Measurements from ENCODE around the gene ZHX3. TPM values are rescaled to one million over a fixed set of nuclear protein-coding genes. Genes with fewer than 3 reads are reported as not detected.

The ZHX3 gene
- total RNA-seq, 2 experiments from 2014 or later = 12.8 to 15.4 TPM

DNA sequence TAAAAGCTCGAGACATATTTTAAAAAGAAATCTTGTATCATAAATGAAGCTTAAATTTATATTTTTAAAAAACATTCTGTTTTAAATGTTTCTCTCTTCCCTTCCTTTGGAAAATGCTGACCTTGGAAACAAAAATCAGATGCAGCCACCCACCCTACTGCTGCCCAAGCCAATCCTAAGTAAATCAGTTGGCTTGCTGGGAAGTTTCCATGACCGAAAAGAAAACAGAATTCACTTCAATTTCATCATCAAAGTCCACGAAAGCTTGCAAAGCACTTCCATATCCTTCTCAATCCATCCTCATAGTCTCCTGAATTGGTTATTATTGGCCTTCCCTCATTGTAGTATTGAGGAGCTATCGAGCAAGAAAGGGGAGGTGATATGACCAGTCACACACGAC, 100.1 kb downstream of the ZHX3 start:
- Mint-ChIP-seq H3K27me3 (no peaks in the 10 kb centered on the region), H3K27ac (no peak overlapping the region), H3K36me3 (ENCODE audit: low read depth) (no peaks in the 10 kb centered on the region), H3K4me3 (no peak overlapping the region), H3K9me3 (ENCODE audit: low read depth) (no peaks in the 10 kb centered on the region), H3K4me1 (peaks cover 6% of the 10 kb centered on the region)
- intact Hi-C loops (cut with DNase I, micrococcal nuclease) = no loop called here
- ATAC-seq (no peak), DNase-seq (no peak)
- ChIA-PET POLR2A (no interaction called here), CTCF (no interaction called here)

DNA sequence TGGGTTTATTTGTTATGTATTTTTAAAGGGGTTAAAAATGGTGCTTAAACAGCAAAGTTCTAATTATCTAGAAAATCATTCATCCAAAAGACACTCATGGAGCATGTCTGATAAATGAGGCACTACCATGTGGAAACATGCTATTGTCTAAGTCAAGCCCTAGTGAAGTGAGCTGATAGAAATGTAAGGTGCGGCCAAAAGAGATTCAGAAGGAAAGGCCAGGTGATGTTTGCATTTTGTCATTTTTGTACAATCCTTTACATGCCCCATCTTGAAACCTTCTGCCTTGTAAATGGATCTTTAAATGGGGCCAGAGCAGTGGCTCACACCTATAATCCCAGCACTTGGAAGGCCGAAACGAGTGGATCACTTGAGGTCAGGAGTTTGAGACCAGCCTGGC, 102.9 kb downstream of the ZHX3 start:
- POLR2A ChIA-PET = no interaction called here
- H3K36me3 Mint-ChIP-seq (ENCODE audit: low read depth) = no peaks in the 10 kb centered on the region
- no peak overlapping the region for H3K27ac Mint-ChIP-seq
- no peaks in the 10 kb centered on the region for H3K27me3 Mint-ChIP-seq
- peaks cover 8% of the 10 kb centered on the region for H3K4me1 Mint-ChIP-seq
- ATAC-seq (no peak), DNase-seq (no peak)
- H3K9me3 Mint-ChIP-seq (ENCODE audit: low read depth) = no peaks in the 10 kb centered on the region
- H3K4me3 Mint-ChIP-seq = no peak overlapping the region
- intact Hi-C loops (cut with DNase I, micrococcal nuclease) = no loop called here
- CTCF ChIA-PET = interaction anchor here (0.6 to 1.2 kb wide), 3 partner anchors 14 to 119 kb away, joined by 3 read pairs; no protein-coding TSS in a partner anchor

DNA sequence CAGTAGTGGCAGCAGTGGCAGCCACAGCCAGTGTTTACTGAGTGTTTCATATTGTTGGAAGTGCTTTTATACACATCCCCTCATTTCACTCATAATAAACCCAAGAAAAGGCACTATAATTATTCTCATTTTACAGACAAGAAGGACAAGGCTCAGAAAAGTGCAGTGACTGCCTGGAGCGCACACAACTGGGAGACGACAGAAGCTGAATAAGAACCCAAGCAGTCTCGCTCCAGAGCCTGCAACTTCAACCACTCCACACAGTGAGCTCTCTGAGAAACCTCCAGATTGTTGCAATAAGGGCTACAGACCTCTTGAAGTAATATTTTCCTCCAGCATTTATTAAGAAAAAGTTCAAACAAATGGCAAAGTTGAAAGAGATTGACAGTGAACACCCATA, 103.3 kb downstream of the ZHX3 start:
- ATAC-seq = no peak
- intact Hi-C loops (cut with DNase I, micrococcal nuclease) = no loop called here
- no peaks in the 10 kb centered on the region for H3K36me3 Mint-ChIP-seq (ENCODE audit: low read depth)
- no peak overlapping the region for H3K27ac Mint-ChIP-seq
- ChIA-PET CTCF (interaction anchor here (0.6 to 1.2 kb wide), 3 partner anchors 13 to 119 kb away, joined by 3 read pairs; no protein-coding TSS in a partner anchor), POLR2A (no interaction called here)
- no peak overlapping the region for H3K4me3 Mint-ChIP-seq
- H3K4me1 Mint-ChIP-seq = peaks cover 8% of the 10 kb centered on the region
- no peaks in the 10 kb centered on the region for H3K9me3 Mint-ChIP-seq (ENCODE audit: low read depth)
- DNase-seq = no peak
- H3K27me3 Mint-ChIP-seq = no peaks in the 10 kb centered on the region

DNA sequence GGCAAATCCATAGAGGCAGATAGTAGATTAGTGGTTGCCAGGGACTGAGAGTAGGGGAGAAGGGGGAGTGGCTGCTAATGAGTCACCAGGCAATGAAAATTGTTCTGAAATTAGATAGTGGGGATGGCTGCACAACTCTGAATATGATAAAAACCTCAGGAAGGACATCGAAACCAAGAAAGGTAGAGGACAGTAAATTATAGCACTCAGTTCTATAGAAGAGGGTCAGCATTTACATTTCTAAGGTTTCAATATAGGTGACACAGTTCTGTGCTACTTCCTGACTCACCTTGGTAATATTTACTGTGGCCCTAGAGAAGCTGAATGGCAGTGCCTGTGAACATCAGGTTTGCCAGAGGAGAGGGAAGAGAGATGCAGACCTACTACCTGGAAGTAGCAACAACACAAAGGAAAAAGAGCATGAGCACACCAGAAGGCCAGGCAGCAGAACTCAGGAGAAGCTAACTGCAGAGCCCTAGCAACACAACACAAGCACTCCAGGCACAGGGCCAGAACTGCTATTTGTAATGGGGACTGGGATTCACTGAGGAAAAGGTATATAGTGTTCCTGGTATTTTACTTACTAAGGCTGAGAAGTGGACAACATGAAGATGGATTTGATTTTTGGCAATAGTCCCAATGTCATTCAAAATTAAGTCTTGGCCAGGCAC, 104.2 kb downstream of the ZHX3 start:
- no peaks in the 10 kb centered on the region for H3K9me3 Mint-ChIP-seq (ENCODE audit: low read depth)
- DNase-seq = no peak
- H3K27ac Mint-ChIP-seq = no peak overlapping the region
- intact Hi-C loops (cut with DNase I, micrococcal nuclease) = no loop called here
- CTCF ChIA-PET = interaction anchor here (0.7 kb wide), 1 partner anchor 79 kb away, joined by 3 read pairs; no protein-coding TSS in a partner anchor
- H3K36me3 Mint-ChIP-seq (ENCODE audit: low read depth) = no peaks in the 10 kb centered on the region
- H3K4me1 Mint-ChIP-seq = peaks cover 8% of the 10 kb centered on the region
- ATAC-seq = no peak
- no peak overlapping the region for H3K4me3 Mint-ChIP-seq
- POLR2A ChIA-PET = no interaction called here
- H3K27me3 Mint-ChIP-seq = no peaks in the 10 kb centered on the region

DNA sequence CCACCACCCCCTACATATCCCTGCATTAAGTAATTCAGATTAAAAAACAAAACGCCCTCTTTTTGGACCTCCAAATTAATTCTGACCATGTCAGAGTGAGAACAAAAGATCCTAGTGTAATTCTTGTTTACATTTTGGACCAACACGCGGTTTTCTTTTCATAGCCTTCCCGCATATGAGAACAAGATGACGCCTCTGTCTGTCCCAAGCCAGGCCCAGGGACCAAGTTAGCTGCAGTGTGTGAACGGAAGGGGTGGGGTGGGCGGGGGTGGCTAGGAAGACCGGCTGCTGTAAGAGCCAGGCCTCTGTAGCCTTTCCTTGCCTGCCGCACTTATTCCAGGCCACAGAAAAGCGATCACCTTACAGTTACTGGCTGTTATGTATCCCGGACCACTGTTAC, 112.2 kb downstream of the ZHX3 start:
- intact Hi-C loops (cut with DNase I, micrococcal nuclease) = no loop called here
- Mint-ChIP-seq H3K27me3 (no peaks in the 10 kb centered on the region), H3K36me3 (ENCODE audit: low read depth) (peaks cover 16% of the 10 kb centered on the region), H3K4me1 (no peaks in the 10 kb centered on the region), H3K9me3 (ENCODE audit: low read depth) (no peaks in the 10 kb centered on the region), H3K27ac (no peak overlapping the region), H3K4me3 (no peak overlapping the region)
- DNase-seq (no peak), ATAC-seq (no peak)
- ChIA-PET CTCF (no interaction called here), POLR2A (no interaction called here)

DNA sequence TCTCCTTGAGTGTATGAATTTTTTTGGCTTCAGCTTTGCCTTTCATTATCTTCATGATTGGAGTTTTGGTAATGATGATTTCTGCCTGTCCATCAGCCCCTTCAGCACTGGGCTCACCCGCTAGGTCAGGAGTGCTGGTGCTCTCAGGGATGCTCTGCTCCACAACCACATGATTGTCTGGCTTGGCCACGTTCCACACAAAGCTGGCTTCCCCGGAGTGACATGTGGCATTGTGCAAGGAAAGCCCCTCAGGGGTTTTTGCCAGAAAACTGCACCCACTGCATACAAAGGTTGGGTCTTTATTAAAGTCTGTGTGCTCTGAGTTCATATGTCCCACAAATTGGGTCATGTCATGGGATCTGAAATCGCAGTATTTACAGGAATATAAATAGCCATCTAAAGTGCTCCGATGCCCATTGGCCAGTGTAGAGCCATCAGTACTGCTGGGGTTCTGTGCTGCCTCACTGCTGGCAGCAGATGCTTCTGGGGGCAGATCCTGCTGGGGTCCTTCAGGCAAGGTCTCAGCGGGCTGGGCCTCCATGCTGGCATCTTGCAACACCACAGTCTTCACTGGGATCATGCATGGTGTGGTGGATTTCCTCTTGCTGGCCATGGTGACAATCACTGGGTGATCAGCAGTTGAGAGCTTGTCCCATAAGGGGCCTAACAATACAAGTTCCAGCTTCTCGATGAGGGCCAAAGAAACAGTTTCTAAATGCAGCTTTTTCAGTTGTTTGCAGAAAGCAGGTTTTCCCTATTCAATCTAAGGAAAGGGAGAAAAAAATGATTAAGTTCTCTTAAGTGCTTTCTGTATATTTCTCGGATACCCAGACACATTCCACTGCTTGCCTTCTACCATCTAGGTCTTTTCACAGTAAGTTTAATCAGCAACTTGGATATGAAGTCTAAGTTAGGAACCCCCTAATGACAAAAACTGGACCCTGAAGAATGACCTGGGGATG, 112.9 kb downstream of the ZHX3 start:
- no peaks in the 10 kb centered on the region for H3K9me3 Mint-ChIP-seq (ENCODE audit: low read depth)
- no peak for DNase-seq
- peaks cover 19% of the 10 kb centered on the region for H3K36me3 Mint-ChIP-seq (ENCODE audit: low read depth)
- no peaks in the 10 kb centered on the region for H3K27me3 Mint-ChIP-seq
- ChIA-PET CTCF (no interaction called here), POLR2A (interaction anchor here (0.6 kb wide), 1 partner anchor 56 kb away, joined by 4 read pairs; no protein-coding TSS in a partner anchor)
- no peak overlapping the region for H3K27ac Mint-ChIP-seq
- ATAC-seq = no peak
- no peak overlapping the region for H3K4me3 Mint-ChIP-seq
- H3K4me1 Mint-ChIP-seq = no peaks in the 10 kb centered on the region
- intact Hi-C loops (cut with DNase I, micrococcal nuclease) = no loop called here

DNA sequence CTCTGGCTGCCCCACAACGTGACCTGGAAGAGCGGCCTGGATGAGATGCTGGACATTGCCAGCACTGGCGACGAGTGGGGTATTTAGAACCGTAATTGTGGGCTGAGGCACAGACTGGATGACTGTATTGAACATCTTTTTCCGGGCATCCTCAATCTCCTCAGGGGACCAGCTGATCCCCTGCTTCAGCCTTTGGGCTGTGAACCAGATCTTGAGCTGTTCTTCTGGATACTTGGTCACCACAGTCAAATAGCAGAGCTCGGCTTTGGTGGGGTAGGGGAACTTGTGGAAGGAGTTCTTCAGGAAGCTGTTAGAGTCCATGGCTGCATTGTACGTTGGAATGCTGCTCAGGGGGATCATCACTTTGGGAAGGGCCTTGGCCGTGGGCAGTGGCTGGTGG, 113.9 kb downstream of the ZHX3 start:
- no peak overlapping the region for H3K27ac Mint-ChIP-seq
- intact Hi-C loops (cut with DNase I, micrococcal nuclease) = no loop called here
- CTCF ChIA-PET = interaction anchor here (1.0 kb wide), 1 partner anchor 31 kb away, joined by 3 read pairs; no protein-coding TSS in a partner anchor

DNA sequence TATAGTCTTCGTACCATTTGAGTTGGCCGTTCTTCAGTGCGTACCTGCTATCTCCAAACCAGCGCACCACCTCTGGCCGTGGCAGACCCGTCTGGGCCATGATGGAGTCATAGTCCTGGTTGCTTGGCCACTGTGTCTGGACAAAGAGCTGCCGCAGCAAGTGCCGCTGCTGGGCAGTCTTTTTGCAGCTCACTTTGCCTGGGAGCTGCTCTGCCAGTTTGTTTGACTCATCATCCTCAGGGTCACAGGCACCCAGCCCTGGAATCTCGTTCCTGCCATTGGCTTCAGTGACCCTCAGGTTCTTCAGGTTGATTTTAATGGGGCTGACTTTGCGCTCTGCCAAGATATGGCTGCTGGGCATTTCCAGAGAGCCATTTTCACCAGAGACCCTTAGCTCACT, 115.1 kb downstream of the ZHX3 start:
- DNase-seq (no peak), ATAC-seq (no peak)
- no peak overlapping the region for H3K4me3 Mint-ChIP-seq
- H3K4me1 Mint-ChIP-seq = no peaks in the 10 kb centered on the region
- H3K27me3 Mint-ChIP-seq = no peaks in the 10 kb centered on the region
- intact Hi-C loops (cut with DNase I, micrococcal nuclease) = no loop called here
- peaks cover 27% of the 10 kb centered on the region for H3K36me3 Mint-ChIP-seq (ENCODE audit: low read depth)
- POLR2A ChIA-PET = no interaction called here
- H3K9me3 Mint-ChIP-seq (ENCODE audit: low read depth) = peaks cover 8% of the 10 kb centered on the region
- CTCF ChIA-PET = interaction anchor here (1.1 kb wide), 1 partner anchor 212 kb away, joined by 3 read pairs; no protein-coding TSS in a partner anchor
- H3K27ac Mint-ChIP-seq = no peak overlapping the region

More for the DNA sequence above, 113.9 kb downstream of the ZHX3 start:
- Mint-ChIP-seq H3K27me3 (no peaks in the 10 kb centered on the region), H3K9me3 (ENCODE audit: low read depth) (peaks cover 7% of the 10 kb centered on the region), H3K4me1 (no peaks in the 10 kb centered on the region), H3K4me3 (no peak overlapping the region), H3K36me3 (ENCODE audit: low read depth) (peaks cover 25% of the 10 kb centered on the region)
- no peak for ATAC-seq
- DNase-seq = no peak
- POLR2A ChIA-PET = no interaction called here

DNA sequence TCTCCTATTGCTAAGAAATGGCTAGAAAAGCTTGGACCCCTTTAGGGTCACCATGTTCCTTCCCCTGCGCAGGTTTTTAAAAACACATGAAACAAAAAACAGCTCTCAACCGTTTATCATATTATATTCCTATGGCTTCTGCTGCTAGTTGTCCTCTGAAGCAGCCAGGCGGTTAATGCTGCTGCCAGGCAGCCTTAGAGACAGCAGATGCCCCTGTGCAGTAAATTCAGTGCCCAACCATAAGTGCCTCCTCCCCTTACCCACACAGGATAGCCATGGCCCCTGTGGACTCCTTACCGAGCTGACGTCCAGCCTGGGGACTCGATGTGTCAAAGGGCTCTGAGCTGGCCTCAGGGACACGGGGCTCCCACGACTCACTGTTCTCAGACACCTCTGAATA, 115.8 kb downstream of the ZHX3 start:
- DNase-seq (no peak), ATAC-seq (no peak)
- H3K4me1 Mint-ChIP-seq = no peaks in the 10 kb centered on the region
- ChIA-PET POLR2A (no interaction called here), CTCF (interaction anchor here (1.0 to 1.1 kb wide), 3 partner anchors 13 to 211 kb away, joined by 3 read pairs; no protein-coding TSS in a partner anchor)
- intact Hi-C loops (cut with DNase I, micrococcal nuclease) = no loop called here
- no peak overlapping the region for H3K27ac Mint-ChIP-seq
- no peaks in the 10 kb centered on the region for H3K27me3 Mint-ChIP-seq
- no peak overlapping the region for H3K4me3 Mint-ChIP-seq
- H3K36me3 Mint-ChIP-seq (ENCODE audit: low read depth) = peaks cover 27% of the 10 kb centered on the region
- H3K9me3 Mint-ChIP-seq (ENCODE audit: low read depth) = peaks cover 8% of the 10 kb centered on the region

DNA sequence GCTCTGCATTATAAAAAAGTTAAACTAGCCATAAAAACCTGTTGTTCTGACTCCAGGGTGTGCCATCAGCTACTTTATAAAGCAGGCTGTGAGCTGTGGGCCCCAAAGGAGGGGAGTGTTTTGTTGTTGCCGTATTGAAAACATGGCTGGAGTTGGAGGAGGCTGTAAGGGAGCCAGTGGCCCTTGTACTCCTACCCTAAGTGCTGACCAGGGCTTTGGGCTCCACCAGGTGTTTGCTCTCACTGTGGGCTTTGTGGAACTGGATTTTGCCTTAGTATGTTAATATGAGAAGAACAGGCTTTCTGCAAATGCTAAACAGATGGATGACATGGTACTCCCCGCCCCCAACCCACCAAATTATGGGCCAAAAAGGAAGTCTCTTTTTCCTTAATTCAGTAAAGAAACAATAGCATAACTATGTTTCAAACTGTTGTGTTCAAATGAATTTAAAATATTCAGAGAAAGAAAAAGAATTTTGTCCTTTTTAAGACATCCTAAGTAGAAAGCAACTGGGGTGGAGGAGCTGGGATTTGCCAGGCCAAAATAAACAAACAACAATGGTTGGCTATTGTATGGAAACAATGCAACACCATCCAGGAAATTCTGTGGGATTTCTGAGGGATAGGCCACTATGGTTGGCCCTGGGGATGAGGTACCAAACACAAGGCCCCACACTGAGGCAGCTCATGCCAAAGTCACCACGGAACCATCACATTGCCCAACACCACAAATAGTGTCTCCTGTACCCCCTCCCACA, 116.9 kb downstream of the ZHX3 start:
- intact Hi-C loops (cut with DNase I, micrococcal nuclease) = no loop called here
- no peak overlapping the region for H3K27ac Mint-ChIP-seq

DNA sequence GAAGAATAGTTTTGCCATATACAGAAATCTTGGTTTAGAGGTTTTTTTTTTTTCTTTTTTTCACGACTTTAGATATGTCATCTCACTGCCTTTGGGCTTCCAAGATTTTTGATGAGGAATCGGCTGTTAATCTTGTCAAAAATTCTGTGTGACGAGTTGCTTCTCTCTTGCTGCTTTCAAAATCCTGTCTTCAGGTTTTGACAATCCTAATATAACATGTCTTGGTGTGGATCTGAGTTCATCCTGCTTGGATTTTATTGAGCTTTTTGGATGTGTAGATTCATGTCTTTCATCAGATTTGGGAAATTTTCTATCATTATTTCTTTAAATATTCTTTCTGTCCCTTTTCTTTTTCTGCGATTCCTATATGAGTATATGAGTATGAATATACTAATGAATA, 119.1 kb downstream of the ZHX3 start:
- DNase-seq (no peak), ATAC-seq (no peak)
- peaks cover 8% of the 10 kb centered on the region for H3K9me3 Mint-ChIP-seq (ENCODE audit: low read depth)
- intact Hi-C loops (cut with DNase I, micrococcal nuclease) = no loop called here
- CTCF ChIA-PET = interaction anchor here (1.0 kb wide), 1 partner anchor 34 kb away, joined by 3 read pairs; no protein-coding TSS in a partner anchor
- POLR2A ChIA-PET = interaction anchor here (0.6 to 0.7 kb wide), 2 partner anchors 40 to 187 kb away, joined by 3 read pairs; no protein-coding TSS in a partner anchor
- H3K27me3 Mint-ChIP-seq = no peaks in the 10 kb centered on the region
- no peak overlapping the region for H3K27ac Mint-ChIP-seq
- H3K36me3 Mint-ChIP-seq (ENCODE audit: low read depth) = peaks cover 24% of the 10 kb centered on the region
- H3K4me1 Mint-ChIP-seq = peaks cover 16% of the 10 kb centered on the region
- H3K4me3 Mint-ChIP-seq = no peak overlapping the region

More for the DNA sequence above, 116.9 kb downstream of the ZHX3 start:
- DNase-seq = no peak
- H3K4me3 Mint-ChIP-seq = no peak overlapping the region
- ATAC-seq = no peak
- no peaks in the 10 kb centered on the region for H3K27me3 Mint-ChIP-seq
- peaks cover 8% of the 10 kb centered on the region for H3K9me3 Mint-ChIP-seq (ENCODE audit: low read depth)
- ChIA-PET POLR2A (interaction anchor here (0.5 kb wide), 1 partner anchor 44 kb away, joined by 3 read pairs; no protein-coding TSS in a partner anchor), CTCF (interaction anchor here (0.8 to 1.1 kb wide), 3 partner anchors 14 to 137 kb away, joined by 3 to 4 read pairs (median 3); no protein-coding TSS in a partner anchor)
- H3K36me3 Mint-ChIP-seq (ENCODE audit: low read depth) = peaks cover 27% of the 10 kb centered on the region
- H3K4me1 Mint-ChIP-seq = peaks cover 8% of the 10 kb centered on the region
